ENCODE measurements around the gene SH2D6. TPM values are rescaled to one million over a fixed set of nuclear protein-coding genes. Genes with fewer than 3 reads are reported as not detected.
"Not testable (repeated sequence)": the region's sequence is repeated elsewhere in the genome, so short reads cannot be mapped to it uniquely, and the experiment has no call there.

Gene SH2D6
- polyA plus RNA-seq, 2 of the 4 experiments (the other 2 are of a cell fraction) = 1.4 to 1.8 TPM

- H3K4me3 ChIP-seq = peak overlapping the region; percentile 33
- H3K4me1 ChIP-seq = peaks cover 54% of the 10 kb centered on the region
- DNase-seq (ENCODE audit: low read depth in 1 of 2, low spot score in 1 of 2) = no peak
- FAIRE-seq = no peak
- 65% methylated on average over 18 of the region's 19 CpGs for WGBS (ENCODE audit: missing lambda C conversion rate)
- H3K9me3 ChIP-seq = no peaks in the 10 kb centered on the region
- CTCF ChIA-PET = interaction anchor here (0.8 to 41.9 kb wide), 10 partner anchors 9 to 107 kb away, joined by 3 to 1185 read pairs (median 3); partner anchors contain the start of genes GGCX, MAT2A and SH2D6
- TF ChIP-seq TP53 (CRISPR knock-in tag; IDR thresholded peaks at IDR 0.05) = 0 out of 2 replicates have a peak, but pooled peaks have one; percentile 51
- no peak for TF ChIP-seq RCOR1 (IDR thresholded peaks at IDR 0.05; ENCODE audit: low read depth, low read length)
- TF ChIP-seq EHF (CRISPR knock-in tag; IDR thresholded peaks at IDR 0.05) = peak; percentile 17; the same call in 1 of the 2 replicates
- TF ChIP-seq HOXA7 (CRISPR knock-in tag; IDR thresholded peaks at IDR 0.05) = peak; percentile 81; the same call in 1 of the 2 replicates
- TF ChIP-seq KDM5A (IDR thresholded peaks at IDR 0.05) = no peak
- TF ChIP-seq HEYL (CRISPR knock-in tag; IDR thresholded peaks at IDR 0.05) = 0 out of 2 replicates have a peak, but pooled peaks have one; percentile 36
- TF ChIP-seq RNF2 (IDR thresholded peaks at IDR 0.05; ENCODE audit: borderline replicate concordance, low read depth) = no peak
- TF ChIP-seq ZNF302 (CRISPR knock-in tag; IDR thresholded peaks at IDR 0.05) = no peak
- TF ChIP-seq NPAS2 (CRISPR knock-in tag; IDR thresholded peaks at IDR 0.05; ENCODE audit: borderline replicate concordance) = peak; percentile 4; the same call in 1 of the 2 replicates
- 0 out of 2 replicates have a peak, but pooled peaks have one; percentile 11 for TF ChIP-seq MAX (IDR thresholded peaks at IDR 0.05)
- ATAC-seq = peak; percentile 3 to 33; a peak in 5 of 6 replicates
- H3K27ac ChIP-seq = peak overlapping the region; percentile 91 to 95
- POLR2A ChIA-PET = interaction anchor here (0.6 to 8.1 kb wide), 18 partner anchors 8 to 167 kb away, joined by 3 to 153 read pairs (median 6); partner anchors contain the start of genes MAT2A and SH2D6
- H3K4me2 ChIP-seq = peak overlapping the region; percentile 86
Measured at GRCh38 chr2:85438201-85439024, 19.9 kb downstream of the SH2D6 start.

- ChIA-PET CTCF (interaction anchor here (1.1 to 41.9 kb wide), 6 partner anchors 10 to 106 kb away, joined by 3 to 1185 read pairs (median 4); partner anchors contain the start of genes GGCX, MAT2A and SH2D6), POLR2A (interaction anchor here (2.0 to 8.1 kb wide), 6 partner anchors 11 to 105 kb away, joined by 7 to 153 read pairs (median 14); partner anchors contain the start of gene MAT2A)
- DNase-seq (ENCODE audit: low read depth in 1 of 2, low spot score in 1 of 2) = no peak
- Histone ChIP-seq H3K4me2 (peak overlapping the region; percentile 86; the same call in 2 of the 3 replicates), H3K4me3 (no peak overlapping the region), H3K9me3 (no peaks in the 10 kb centered on the region), H3K27ac (peak overlapping the region; percentile 91 to 95), H3K4me1 (peaks cover 48% of the 10 kb centered on the region)
- FAIRE-seq = no peak
- WGBS (ENCODE audit: missing lambda C conversion rate) = 90% methylated on average over 6 of the region's 6 CpGs
- TF ChIP-seq HMGXB4 (CRISPR knock-in tag; IDR thresholded peaks at IDR 0.05; ENCODE audit: borderline replicate concordance) (no peak), ELK1 (IDR thresholded peaks at IDR 0.05; ENCODE audit: low read depth, low read length) (no peak), BCL3 (IDR thresholded peaks at IDR 0.05) (no peak), ZNF302 (CRISPR knock-in tag; IDR thresholded peaks at IDR 0.05) (no peak), KDM1A (IDR thresholded peaks at IDR 0.05; ENCODE audit: low read depth) (no peak), RARB (CRISPR knock-in tag; IDR thresholded peaks at IDR 0.05) (no peak), HOXA7 (CRISPR knock-in tag; IDR thresholded peaks at IDR 0.05) (no peak), E2F6 (IDR thresholded peaks at IDR 0.05; ENCODE audit: borderline replicate concordance, low read depth) (no peak), RAD21 (conservative IDR thresholded peaks at IDR 0.05 in 1 of 2, IDR thresholded peaks at IDR 0.05 in 1 of 2) (no peak), CHD4 (IDR thresholded peaks at IDR 0.05; ENCODE audit: borderline replicate concordance) (no peak), GATA3 (IDR thresholded peaks at IDR 0.05; ENCODE audit: borderline replicate concordance) (no peak), CEBPB (IDR thresholded peaks at IDR 0.05) (no peak), BHLHE40 (IDR thresholded peaks at IDR 0.05; ENCODE audit: low read depth, low read length) (no peak), HOXB5 (CRISPR knock-in tag; IDR thresholded peaks at IDR 0.05) (no peak), HEYL (CRISPR knock-in tag; IDR thresholded peaks at IDR 0.05) (no peak), CBX2 (IDR thresholded peaks at IDR 0.05; ENCODE audit: borderline replicate concordance, low read depth) (no peak)
- ATAC-seq = no peak
Measured at GRCh38 chr2:85439025-85439472, 20.5 kb downstream of the SH2D6 start.

GRCh38 chr2:85439569-85439968 lies 21.1 kb downstream of the SH2D6 start:
- not testable (repeated sequence) for H3K4me2 ChIP-seq; FAIRE-seq; ATAC-seq; H3K9me3 ChIP-seq; H3K4me3 ChIP-seq; DNase-seq (ENCODE audit: low read depth in 1 of 2, low spot score in 1 of 2)
- ChIA-PET CTCF (interaction anchor here (1.2 to 41.9 kb wide), 4 partner anchors 10 to 113 kb away, joined by 5 to 1185 read pairs (median 116); partner anchors contain the start of genes GGCX, MAT2A and SH2D6), POLR2A (interaction anchor here (8.1 kb wide), 1 partner anchor 100 kb away, joined by 153 read pairs; the partner anchor contains the start of gene MAT2A)
- WGBS (ENCODE audit: missing lambda C conversion rate) = 94% methylated on average over 9 of the region's 9 CpGs
- H3K4me1 ChIP-seq = peaks cover 46% of the 10 kb centered on the region
- peak overlapping the region; percentile 91 to 95; a peak in 5 of 6 replicates for H3K27ac ChIP-seq
